ENCODE data around the gene PPP1CC. TPM values are rescaled to one million over a fixed set of nuclear protein-coding genes. Genes with fewer than 3 reads are reported as not detected.

PPP1CC gene
- total and polyA plus RNA-seq, 7 donors, result 107 to 272 (median 153) TPM

DNA sequence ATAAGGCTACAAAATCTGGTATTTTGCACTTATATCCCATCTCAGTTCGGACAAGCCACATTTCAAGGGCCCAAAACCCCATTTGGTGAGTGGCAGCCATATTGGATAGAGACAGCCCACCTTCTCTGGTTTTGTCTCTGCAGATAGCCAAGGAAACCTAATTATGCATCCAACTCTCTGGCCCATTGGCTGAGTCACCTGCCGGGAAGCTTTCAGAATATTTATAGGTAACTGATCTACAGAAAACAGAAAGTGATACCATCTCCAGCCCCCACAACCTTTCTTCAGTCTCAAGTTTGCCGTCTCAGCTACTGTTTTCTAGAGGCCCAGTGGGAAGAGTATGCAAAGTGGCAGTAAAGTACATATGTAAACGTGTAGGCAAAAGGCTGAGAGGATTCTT is 33.7 kb upstream of the PPP1CC start:
- intact Hi-C loops (cut with DNase I), result no loop called here
- Histone ChIP-seq H3K36me3 (no peaks in the 10 kb centered on the region), H3K27ac (no peak overlapping the region), H3K27me3 (no peaks in the 10 kb centered on the region), H3K4me1 (no peaks in the 10 kb centered on the region), H3K9me3 (no peaks in the 10 kb centered on the region), H3K4me3 (no peak overlapping the region)
- WGBS, 2 donors, result 50 to 62% methylated on average over 4 of the region's 4 CpGs
- DNase-seq, result no peak
- no peak for TF ChIP-seq POLR2AphosphoS5 (IDR thresholded peaks at IDR 0.05)
- no peak for TF ChIP-seq EP300 (IDR thresholded peaks at IDR 0.05)
- no peak for TF ChIP-seq POLR2A (IDR thresholded peaks at IDR 0.05)
- TF ChIP-seq, protein P1, sequence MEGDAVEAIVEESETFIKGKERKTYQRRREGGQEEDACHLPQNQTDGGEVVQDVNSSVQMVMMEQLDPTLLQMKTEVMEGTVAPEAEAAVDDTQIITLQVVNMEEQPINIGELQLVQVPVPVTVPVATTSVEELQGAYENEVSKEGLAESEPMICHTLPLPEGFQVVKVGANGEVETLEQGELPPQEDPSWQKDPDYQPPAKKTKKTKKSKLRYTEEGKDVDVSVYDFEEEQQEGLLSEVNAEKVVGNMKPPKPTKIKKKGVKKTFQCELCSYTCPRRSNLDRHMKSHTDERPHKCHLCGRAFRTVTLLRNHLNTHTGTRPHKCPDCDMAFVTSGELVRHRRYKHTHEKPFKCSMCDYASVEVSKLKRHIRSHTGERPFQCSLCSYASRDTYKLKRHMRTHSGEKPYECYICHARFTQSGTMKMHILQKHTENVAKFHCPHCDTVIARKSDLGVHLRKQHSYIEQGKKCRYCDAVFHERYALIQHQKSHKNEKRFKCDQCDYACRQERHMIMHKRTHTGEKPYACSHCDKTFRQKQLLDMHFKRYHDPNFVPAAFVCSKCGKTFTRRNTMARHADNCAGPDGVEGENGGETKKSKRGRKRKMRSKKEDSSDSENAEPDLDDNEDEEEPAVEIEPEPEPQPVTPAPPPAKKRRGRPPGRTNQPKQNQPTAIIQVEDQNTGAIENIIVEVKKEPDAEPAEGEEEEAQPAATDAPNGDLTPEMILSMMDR (IDR thresholded peaks at IDR 0.05), result no peak

DNA sequence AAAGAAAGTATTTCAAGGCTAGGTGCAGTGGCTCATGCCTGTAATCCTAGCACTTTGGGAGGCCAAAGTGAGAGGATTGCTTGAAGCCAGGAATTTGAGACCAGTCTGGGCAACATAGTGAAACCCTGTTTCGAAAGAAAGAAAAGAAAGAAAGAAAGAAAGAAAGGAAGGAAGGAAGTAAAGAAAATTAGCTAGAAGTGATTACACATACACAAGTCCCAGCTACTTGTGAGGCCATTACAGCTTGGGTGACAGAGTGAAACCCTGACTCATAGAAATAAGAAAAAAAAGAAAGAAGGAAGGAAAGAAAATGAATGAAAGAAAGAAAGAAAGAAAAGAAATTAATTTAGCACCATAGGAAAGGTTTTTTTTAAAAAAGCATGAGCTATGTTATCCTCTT is 33.3 kb upstream of the PPP1CC start:
- intact Hi-C loops (cut with DNase I), result no loop called here
- Histone ChIP-seq H3K9me3 (no peaks in the 10 kb centered on the region), H3K27me3 (no peaks in the 10 kb centered on the region), H3K4me3 (no peak overlapping the region), H3K27ac (no peak overlapping the region), H3K36me3 (no peaks in the 10 kb centered on the region), H3K4me1 (no peaks in the 10 kb centered on the region)
- WGBS, 2 donors, result 83 to 94% methylated on average over 1 of the region's 1 CpG
- DNase-seq, result no peak
- TF ChIP-seq EP300 (IDR thresholded peaks at IDR 0.05), result no peak
- TF ChIP-seq POLR2A (IDR thresholded peaks at IDR 0.05), result no peak
- TF ChIP-seq POLR2AphosphoS5 (IDR thresholded peaks at IDR 0.05), result no peak
- TF ChIP-seq, protein P1 (IDR thresholded peaks at IDR 0.05), result no peak

DNA sequence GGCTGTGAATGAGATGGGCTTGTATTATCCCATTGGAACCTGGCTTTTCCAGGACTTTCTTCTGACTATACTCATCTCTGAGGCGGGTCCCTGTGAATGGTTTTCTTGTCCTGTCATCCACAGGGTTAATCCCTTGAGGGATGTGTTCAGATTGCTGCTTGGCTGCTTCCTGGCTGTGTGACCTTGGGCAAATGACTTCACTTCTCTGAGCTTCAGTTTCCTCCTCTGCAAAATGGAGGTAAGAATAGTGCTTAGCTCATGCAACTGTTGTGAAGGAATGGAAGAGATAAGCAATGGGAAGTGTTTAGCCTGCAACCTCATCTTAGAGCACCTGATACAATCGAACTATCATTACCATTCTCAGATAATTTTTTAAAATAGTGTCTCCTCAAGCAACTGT is 32.1 kb upstream of the PPP1CC start:
- intact Hi-C loops (cut with DNase I), result no loop called here
- Histone ChIP-seq H3K4me1 (no peaks in the 10 kb centered on the region), H3K4me3 (no peak overlapping the region), H3K9me3 (no peaks in the 10 kb centered on the region), H3K27me3 (no peaks in the 10 kb centered on the region), H3K27ac (no peak overlapping the region), H3K36me3 (no peaks in the 10 kb centered on the region)
- TF ChIP-seq, protein P1 (IDR thresholded peaks at IDR 0.05), result no peak
- TF ChIP-seq POLR2A (IDR thresholded peaks at IDR 0.05) (no peak), EP300 (IDR thresholded peaks at IDR 0.05) (no peak), POLR2AphosphoS5 (IDR thresholded peaks at IDR 0.05) (no peak)
- WGBS, 2 donors, result 88 to 92% methylated on average over 2 of the region's 2 CpGs
- no peak for DNase-seq

DNA sequence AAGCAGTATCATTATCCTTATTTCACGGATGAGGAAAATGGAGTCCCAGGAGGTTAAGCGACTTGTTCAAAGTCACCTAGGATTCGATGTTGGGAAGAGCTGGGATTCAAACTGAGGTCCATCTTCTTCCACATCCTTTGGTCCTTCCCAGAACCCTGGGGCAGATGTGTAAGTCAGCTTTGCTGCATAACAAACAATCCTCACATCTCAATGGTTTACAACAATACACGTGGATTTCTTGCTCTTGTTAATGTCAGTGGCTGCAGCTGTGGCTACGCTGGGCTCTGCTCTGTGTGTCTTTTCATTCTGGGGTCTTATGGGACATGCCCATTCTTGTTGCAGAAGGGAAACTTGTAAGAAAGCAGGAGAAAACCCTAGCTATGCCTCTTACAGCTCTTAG is 26.3 kb upstream of the PPP1CC start:
- H3K4me1 ChIP-seq, result no peaks in the 10 kb centered on the region
- H3K4me3 ChIP-seq, result no peak overlapping the region
- no peaks in the 10 kb centered on the region for H3K27me3 ChIP-seq
- no peaks in the 10 kb centered on the region for H3K36me3 ChIP-seq
- DNase-seq, result no peak
- intact Hi-C loops (cut with DNase I), result no loop called here
- WGBS, 2 donors, result 96% methylated on average over 5 of the region's 5 CpGs
- no peaks in the 10 kb centered on the region for H3K9me3 ChIP-seq
- TF ChIP-seq POLR2A (IDR thresholded peaks at IDR 0.05) (no peak), EP300 (IDR thresholded peaks at IDR 0.05) (no peak), POLR2AphosphoS5 (IDR thresholded peaks at IDR 0.05) (no peak)
- TF ChIP-seq, protein P1 (IDR thresholded peaks at IDR 0.05), result no peak
- H3K27ac ChIP-seq, result no peak overlapping the region

DNA sequence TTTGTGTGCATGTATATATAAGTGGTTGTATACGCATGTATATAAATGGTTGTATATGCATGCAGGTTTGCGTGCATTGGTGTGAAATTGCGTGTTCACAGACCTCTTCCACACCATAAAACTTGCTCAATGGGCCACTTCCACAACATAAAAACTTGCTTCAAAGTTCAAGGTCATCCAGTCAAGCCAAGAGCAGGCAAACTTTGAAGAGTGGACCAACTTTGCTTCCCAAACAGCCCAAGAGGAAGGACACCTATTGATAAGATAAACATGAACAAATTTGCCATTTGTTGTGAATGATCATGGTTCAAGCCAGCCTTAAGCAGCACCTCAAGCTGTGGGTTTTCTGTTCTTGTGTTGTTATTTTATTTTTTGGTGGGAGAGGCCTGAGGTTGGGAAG is 25.2 kb upstream of the PPP1CC start:
- no peak overlapping the region for H3K27ac ChIP-seq
- H3K9me3 ChIP-seq, result no peaks in the 10 kb centered on the region
- TF ChIP-seq POLR2A (IDR thresholded peaks at IDR 0.05) (no peak), EP300 (IDR thresholded peaks at IDR 0.05) (no peak), POLR2AphosphoS5 (IDR thresholded peaks at IDR 0.05) (no peak)
- TF ChIP-seq, protein P1 (IDR thresholded peaks at IDR 0.05), result no peak
- intact Hi-C loops (cut with DNase I), result no loop called here
- H3K27me3 ChIP-seq, result no peaks in the 10 kb centered on the region
- 89 to 94% methylated on average over 3 of the region's 3 CpGs for WGBS, 2 donors
- DNase-seq, result no peak
- no peaks in the 10 kb centered on the region for H3K36me3 ChIP-seq
- no peaks in the 10 kb centered on the region for H3K4me1 ChIP-seq
- H3K4me3 ChIP-seq, result no peak overlapping the region
